ENCODE measurements around the gene RFX5. TPM values are rescaled to one million over a fixed set of nuclear protein-coding genes. Genes with fewer than 3 reads are reported as not detected.

RFX5 gene
- total RNA-seq, 1 donor from 2014 or later: 68.9 TPM

DNA sequence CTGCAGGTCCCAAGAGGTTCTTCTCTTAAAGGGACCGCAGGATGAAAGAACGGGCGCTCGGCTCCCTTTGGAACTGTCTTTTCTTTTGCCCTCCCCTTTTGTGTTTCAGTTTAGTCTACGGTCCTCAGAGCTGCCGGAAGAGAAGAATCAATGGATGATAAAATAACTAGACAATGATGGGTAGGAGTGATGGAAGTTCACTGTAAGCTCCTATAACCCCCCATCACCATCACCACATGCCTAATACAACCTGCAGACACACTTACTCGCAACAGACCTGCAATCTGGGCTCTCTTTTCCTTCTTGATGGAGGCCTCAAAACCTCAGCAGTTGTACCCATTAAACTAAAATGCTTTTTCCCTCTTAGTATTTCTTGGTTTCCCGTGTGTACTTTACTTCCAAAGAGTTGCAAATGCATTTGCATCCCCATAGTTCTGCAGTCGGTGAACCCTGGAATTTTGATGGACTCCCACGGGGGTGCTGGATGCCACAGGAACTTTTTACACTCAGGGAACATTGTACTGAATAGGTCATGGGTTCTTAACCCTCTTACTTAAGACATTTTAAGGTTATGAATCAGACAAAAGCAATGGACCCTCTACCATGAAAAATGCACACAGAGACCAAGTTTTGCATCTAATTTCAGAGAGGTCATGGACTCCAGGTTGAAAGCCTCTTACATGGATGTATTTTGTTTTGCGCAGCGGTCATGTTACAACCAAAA lies 633 bp upstream of the RFX5 start:
- Mint-ChIP-seq H3K4me1 (ENCODE audit: low read depth) (peaks cover 29% of the 10 kb centered on the region), H3K27ac (peak overlapping the region; percentile 99), H3K4me3 (ENCODE audit: low read depth) (peak overlapping the region; percentile 94), H3K9me3 (peaks cover 9% of the 10 kb centered on the region), H3K27me3 (ENCODE audit: low read depth) (no peaks in the 10 kb centered on the region), H3K36me3 (ENCODE audit: low read depth) (peaks cover 44% of the 10 kb centered on the region)
- DNase-seq (ENCODE audit: low spot score): no peak
- intact Hi-C loops (cut with micrococcal nuclease): loop anchor here (1.0 to 5.0 kb wide), 5 partner anchors 20 to 150 kb away; partner anchors contain the start of genes PI4KB, PIP5K1A, PSMB4 and ZNF687

DNA sequence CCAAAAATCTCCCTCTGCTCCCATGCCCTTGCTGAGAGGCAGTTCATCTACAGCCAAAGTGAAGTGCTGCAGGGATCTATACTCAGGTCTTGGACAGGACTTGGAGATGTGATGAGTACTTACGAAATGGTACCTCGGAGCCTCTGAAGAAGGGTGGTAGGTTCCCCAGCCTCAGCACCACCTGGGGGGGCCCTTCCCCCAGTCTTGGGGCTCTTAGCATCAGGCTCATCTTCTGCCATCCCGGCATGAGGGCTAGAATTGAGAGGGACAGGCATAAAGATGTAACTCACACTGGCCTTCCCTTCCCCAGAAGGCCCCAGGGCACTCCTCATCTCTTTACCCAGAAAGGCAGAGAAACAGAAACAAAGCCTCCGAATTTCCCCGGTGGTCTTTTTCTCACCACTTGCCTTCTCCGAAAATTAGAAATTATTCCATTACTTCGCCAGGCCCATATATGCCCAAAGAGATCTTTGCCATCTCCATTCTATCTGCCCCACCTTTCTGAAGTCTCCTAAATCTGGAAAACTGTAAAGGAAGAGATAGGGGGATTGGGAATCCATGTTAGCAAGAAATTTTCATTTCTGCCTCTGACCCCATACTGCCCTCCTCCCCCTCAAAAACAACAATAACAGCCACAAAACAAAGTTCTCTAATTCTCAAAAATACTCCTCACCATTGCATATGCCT lies 827 bp downstream of the RFX5 start:
- Mint-ChIP-seq H3K4me3 (ENCODE audit: low read depth) (peak overlapping the region; percentile 94), H3K27ac (peak overlapping the region; percentile 99), H3K27me3 (ENCODE audit: low read depth) (no peaks in the 10 kb centered on the region), H3K4me1 (ENCODE audit: low read depth) (peaks cover 29% of the 10 kb centered on the region), H3K36me3 (ENCODE audit: low read depth) (peaks cover 41% of the 10 kb centered on the region), H3K9me3 (no peaks in the 10 kb centered on the region)
- DNase-seq (ENCODE audit: low spot score): no peak
- intact Hi-C loops (cut with micrococcal nuclease): loop anchor here (2.0 to 5.0 kb wide), 2 partner anchors 35 to 149 kb away; partner anchors contain the start of gene PIP5K1A

DNA sequence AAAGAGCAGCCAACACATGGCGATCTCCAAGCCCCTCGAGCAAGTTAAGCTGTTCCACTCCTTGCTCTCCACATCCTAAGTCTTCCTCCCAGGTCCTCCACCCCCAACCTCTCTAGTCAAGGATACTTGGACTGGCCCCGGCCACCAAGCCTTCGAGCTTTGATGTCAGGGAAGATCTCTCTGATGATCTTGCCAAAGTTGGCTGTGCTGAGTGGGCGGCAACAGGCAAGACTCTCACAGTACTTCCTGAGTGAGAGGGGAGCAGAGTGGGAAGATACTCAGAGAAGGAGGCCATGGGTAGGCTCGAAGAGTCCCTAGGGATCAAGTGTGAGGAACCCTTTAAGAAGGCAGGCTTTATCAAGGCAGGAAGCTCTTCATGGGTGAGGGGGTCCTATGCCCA lies 2.8 kb downstream of the RFX5 start:
- no peak overlapping the region for H3K4me3 Mint-ChIP-seq (ENCODE audit: low read depth)
- intact Hi-C loops (cut with micrococcal nuclease): no loop called here
- no peaks in the 10 kb centered on the region for H3K27me3 Mint-ChIP-seq (ENCODE audit: low read depth)
- H3K4me1 Mint-ChIP-seq (ENCODE audit: low read depth): peaks cover 36% of the 10 kb centered on the region
- H3K9me3 Mint-ChIP-seq: no peaks in the 10 kb centered on the region
- DNase-seq (ENCODE audit: low spot score): no peak
- peaks cover 46% of the 10 kb centered on the region for H3K36me3 Mint-ChIP-seq (ENCODE audit: low read depth)
- H3K27ac Mint-ChIP-seq: peak overlapping the region; percentile 59

DNA sequence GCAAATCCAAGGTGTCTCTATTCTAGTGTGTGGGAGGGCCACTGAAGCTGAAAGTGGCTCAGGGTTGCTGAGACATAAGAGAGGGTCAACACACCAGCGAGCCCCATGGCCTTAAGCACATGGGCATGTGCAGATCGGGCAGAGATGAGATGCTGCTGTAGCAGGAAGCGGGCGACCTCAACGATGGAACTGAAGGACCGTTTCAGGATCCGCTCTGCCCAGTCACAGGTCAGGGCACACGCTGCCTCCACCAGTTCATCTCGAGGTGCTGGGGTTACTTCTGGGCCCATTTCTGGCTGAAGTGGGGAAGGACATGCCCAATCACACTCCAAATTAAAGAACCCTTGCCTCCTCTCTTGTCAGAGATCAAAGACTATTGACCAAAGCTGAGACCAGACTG lies 3.5 kb downstream of the RFX5 start:
- no peak for DNase-seq (ENCODE audit: low spot score)
- H3K27ac Mint-ChIP-seq: no peak overlapping the region
- no peaks in the 10 kb centered on the region for H3K9me3 Mint-ChIP-seq
- intact Hi-C loops (cut with micrococcal nuclease): no loop called here
- H3K27me3 Mint-ChIP-seq (ENCODE audit: low read depth): no peaks in the 10 kb centered on the region
- peaks cover 36% of the 10 kb centered on the region for H3K4me1 Mint-ChIP-seq (ENCODE audit: low read depth)
- H3K36me3 Mint-ChIP-seq (ENCODE audit: low read depth): peaks cover 46% of the 10 kb centered on the region
- H3K4me3 Mint-ChIP-seq (ENCODE audit: low read depth): no peak overlapping the region

DNA sequence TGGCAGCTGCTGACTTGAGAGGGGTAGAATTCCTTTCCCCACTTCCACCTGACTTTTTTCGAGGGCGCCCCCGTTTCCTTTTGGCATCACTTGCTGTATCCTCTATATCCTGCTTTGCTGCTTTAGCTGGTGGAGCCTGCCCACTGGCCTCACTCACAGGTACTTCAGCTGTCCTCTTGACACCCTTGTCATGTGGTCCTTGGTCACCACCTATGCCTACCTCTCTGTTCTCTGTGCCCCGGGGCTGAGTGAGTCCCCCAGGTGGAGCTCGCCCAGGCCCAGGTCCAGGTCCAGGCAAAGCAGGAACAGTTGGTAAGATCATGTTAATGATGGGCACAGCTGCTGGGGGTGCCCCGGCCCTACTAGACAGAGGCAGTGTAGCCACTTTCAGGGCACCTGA lies 4.5 kb downstream of the RFX5 start:
- Mint-ChIP-seq H3K27ac (no peak overlapping the region), H3K4me3 (ENCODE audit: low read depth) (no peak overlapping the region), H3K27me3 (ENCODE audit: low read depth) (no peaks in the 10 kb centered on the region), H3K36me3 (ENCODE audit: low read depth) (peaks cover 46% of the 10 kb centered on the region), H3K4me1 (ENCODE audit: low read depth) (peaks cover 30% of the 10 kb centered on the region), H3K9me3 (no peaks in the 10 kb centered on the region)
- no peak for DNase-seq (ENCODE audit: low spot score)
- intact Hi-C loops (cut with micrococcal nuclease): no loop called here

DNA sequence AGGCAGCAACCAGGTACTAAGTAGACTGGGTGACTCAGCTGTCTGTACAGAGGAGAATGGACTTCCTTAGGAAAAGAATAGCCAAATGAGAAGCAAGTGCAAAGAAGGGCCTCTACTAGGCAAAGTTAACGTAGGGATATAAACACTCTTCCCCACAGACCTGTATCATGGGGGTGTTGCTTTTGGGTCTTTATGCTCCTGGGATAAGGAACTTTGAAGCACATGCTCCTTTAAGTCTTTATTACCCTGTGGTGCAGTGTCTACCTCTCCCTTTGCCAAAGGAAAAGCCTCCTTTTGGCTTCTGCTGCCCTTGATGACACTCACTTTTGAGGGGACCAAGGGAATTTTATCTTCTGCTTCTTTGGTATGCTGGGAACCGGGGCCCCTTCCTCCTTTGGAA lies 5.0 kb downstream of the RFX5 start:
- Mint-ChIP-seq H3K27me3 (ENCODE audit: low read depth) (no peaks in the 10 kb centered on the region), H3K4me3 (ENCODE audit: low read depth) (no peak overlapping the region), H3K9me3 (no peaks in the 10 kb centered on the region), H3K27ac (no peak overlapping the region), H3K4me1 (ENCODE audit: low read depth) (peaks cover 27% of the 10 kb centered on the region), H3K36me3 (ENCODE audit: low read depth) (peaks cover 45% of the 10 kb centered on the region)
- intact Hi-C loops (cut with micrococcal nuclease): no loop called here
- DNase-seq (ENCODE audit: low spot score): no peak

DNA sequence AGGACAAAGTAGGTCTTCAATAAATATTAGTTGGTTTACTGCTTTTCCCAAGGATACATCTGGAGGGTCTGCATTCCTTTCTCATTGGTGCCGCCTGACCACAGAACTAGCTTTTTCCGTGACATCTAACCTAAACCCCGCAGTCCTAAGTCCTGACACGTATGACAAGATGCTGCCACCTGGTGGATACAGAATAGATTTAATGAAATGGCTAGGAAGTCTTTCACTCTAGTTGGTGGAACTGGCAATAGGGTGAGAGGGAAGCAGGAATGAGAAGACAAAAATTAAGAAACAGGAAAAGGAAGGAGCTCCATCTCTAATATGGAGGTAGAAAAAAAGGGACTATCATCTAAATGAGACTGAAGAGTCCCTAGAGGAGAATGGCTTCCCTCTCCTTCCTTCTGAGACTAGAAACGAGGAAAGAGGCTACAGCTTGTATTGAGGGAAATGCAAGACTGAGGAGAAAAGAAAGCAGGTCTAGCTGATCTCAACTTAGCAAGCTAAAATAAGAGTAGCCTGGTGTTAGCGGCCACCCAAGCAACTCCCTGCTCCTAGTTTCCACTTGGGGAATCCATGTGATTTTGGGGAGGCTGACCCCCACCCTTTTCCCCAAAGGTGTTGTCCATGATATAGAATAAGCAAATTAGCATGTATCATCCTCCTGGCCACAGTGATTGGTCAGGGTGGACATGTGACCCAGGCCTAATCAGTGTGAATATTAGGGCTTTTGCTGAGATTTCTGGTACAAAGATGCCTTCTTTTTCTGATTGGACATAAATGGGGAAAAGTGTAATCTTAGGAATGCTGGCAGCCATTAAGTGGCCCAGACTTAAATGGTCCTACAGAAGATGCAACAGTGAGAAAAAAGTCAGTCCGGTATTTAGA lies 5.9 kb downstream of the RFX5 start:
- H3K4me3 Mint-ChIP-seq (ENCODE audit: low read depth): no peak overlapping the region
- peaks cover 22% of the 10 kb centered on the region for H3K4me1 Mint-ChIP-seq (ENCODE audit: low read depth)
- intact Hi-C loops (cut with micrococcal nuclease): loop anchor here (1.0 kb wide), 1 partner anchor 40 kb away; no protein-coding TSS in a partner anchor
- peaks cover 37% of the 10 kb centered on the region for H3K36me3 Mint-ChIP-seq (ENCODE audit: low read depth)
- no peaks in the 10 kb centered on the region for H3K27me3 Mint-ChIP-seq (ENCODE audit: low read depth)
- peak overlapping the region; percentile 70 for H3K27ac Mint-ChIP-seq
- no peaks in the 10 kb centered on the region for H3K9me3 Mint-ChIP-seq
- DNase-seq (ENCODE audit: low spot score): peak; percentile 36

DNA sequence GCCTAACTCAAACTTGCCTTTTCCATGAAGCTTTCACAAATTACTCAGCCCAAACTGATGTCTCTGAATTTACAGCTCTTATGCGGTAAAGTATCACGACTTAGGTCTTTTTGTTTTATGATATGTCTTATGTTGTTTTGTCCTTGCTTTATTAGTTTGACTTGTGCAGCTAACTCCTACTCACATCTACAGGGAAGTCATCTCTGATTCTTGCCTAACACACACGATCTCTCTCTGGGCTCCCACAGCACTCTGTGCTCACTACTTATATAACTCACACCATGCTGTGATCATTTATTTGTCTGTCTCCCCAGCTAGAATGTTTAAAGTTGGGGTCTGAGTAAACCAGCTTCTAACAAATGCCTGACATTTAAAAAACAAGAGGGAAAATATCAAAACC lies 10.5 kb downstream of the RFX5 start:
- Mint-ChIP-seq H3K9me3 (no peaks in the 10 kb centered on the region), H3K27ac (no peak overlapping the region), H3K36me3 (ENCODE audit: low read depth) (peaks cover 5% of the 10 kb centered on the region), H3K27me3 (ENCODE audit: low read depth) (no peaks in the 10 kb centered on the region), H3K4me1 (ENCODE audit: low read depth) (peaks cover 7% of the 10 kb centered on the region), H3K4me3 (ENCODE audit: low read depth) (no peak overlapping the region)
- no peak for DNase-seq (ENCODE audit: low spot score)
- intact Hi-C loops (cut with micrococcal nuclease): no loop called here

DNA sequence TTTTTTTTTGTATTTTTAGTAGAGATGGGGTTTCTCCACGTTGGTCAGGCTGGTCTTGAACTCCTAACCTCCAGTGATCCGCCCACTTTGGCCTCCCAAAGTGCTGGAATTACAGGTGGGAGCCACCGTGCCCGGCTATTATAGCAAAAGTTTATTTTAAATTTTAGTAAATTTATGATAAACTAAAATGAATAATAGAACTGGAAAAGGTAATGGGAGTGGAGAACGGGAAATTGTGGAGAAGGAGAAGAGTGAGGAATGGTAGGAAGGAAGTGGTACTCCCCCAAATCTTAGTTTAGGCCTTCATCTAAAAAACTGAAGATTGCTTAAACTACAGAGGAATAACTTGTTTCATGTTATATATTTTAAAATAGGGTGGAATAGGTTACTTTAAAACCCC lies 12.2 kb downstream of the RFX5 start:
- Mint-ChIP-seq H3K36me3 (ENCODE audit: low read depth) (no peaks in the 10 kb centered on the region), H3K4me1 (ENCODE audit: low read depth) (peaks cover under 1% of the 10 kb centered on the region), H3K4me3 (ENCODE audit: low read depth) (no peak overlapping the region), H3K27ac (no peak overlapping the region), H3K9me3 (no peaks in the 10 kb centered on the region), H3K27me3 (ENCODE audit: low read depth) (no peaks in the 10 kb centered on the region)
- intact Hi-C loops (cut with micrococcal nuclease): no loop called here
- DNase-seq (ENCODE audit: low spot score): no peak

DNA sequence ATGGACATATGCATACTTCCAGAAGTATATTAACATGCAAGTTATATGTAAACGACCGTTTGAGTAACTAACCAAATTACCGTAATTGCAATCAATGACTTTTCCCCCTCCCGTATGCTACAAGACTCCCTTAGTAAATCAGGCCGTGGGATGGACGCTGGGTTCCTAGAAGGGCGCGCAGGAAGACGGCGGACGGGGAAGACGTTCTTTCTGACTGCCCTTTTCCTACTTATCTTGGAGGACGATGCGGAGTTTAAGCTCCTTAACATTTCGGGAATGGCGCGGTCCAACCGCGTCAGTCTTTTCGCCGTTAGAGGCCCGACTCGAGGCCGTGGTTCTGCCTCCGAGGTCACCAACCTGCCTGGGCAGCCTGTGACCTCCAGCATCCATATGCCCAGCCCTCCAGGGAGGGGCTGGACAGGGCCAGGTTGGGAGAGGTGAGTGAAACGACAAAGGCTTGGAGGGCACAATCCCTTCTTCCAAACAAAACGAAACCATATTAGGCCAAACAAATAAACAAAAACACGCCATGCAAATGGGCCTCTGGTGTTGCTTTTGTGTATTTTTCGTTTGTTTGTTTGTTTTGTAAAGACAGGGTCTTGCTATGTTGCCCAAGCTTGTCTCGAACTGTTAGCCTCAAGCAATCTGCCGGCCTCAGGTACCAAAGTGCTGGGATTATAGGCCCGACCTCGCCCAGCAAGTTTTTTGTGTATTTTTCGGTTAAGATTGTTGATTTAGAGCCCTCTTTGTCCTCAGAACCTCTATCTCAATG lies 19.0 kb downstream of the RFX5 start:
- Mint-ChIP-seq H3K4me3 (ENCODE audit: low read depth) (peak overlapping the region; percentile 93), H3K27me3 (ENCODE audit: low read depth) (no peaks in the 10 kb centered on the region), H3K4me1 (ENCODE audit: low read depth) (peaks cover 30% of the 10 kb centered on the region), H3K27ac (peak overlapping the region; percentile 98), H3K9me3 (no peaks in the 10 kb centered on the region), H3K36me3 (ENCODE audit: low read depth) (peaks cover 27% of the 10 kb centered on the region)
- no peak for DNase-seq (ENCODE audit: low spot score)
- intact Hi-C loops (cut with micrococcal nuclease): loop anchor here (1.0 kb wide), 3 partner anchors 16 to 47 kb away; partner anchors contain the start of gene RFX5

DNA sequence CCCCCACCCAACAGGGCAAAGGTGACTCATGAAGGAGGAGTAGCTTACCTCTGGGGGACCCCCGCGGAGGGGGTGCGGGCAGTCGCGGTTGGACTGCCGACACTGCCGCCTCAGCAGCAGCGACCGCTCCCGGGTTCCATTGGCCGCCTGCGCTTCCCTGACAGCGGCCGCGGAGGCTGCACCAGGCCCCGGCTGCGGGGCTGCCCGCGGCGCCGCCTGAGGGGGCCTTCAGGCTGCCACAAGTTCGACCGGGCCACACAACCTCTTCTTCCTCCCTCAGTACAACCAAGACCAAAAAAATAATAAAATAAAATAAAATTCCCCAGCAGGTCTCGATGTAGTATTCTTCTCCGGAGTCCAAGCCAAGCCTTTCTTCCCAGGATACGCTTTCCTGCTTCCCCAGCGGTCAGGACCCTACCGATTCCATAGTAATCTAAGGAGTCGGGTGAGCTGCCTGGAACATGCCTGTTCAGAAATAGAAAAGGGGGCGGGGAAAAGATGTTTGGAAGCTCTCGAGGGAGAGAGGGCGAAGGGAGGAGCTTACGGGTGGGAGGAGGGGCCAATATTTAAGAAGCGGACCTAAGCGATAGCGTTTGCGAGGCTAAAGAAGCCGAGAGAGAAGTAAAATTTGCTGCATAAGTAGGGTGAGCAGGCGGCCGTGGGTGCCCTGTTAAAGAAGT lies 19.7 kb downstream of the RFX5 start, which contains the start of gene PI4KB:
Gene PI4KB (minus strand): TSS at position 194 of the 680 bp plus-strand sequence. CDS start 10,935 bp downstream, outside the sequence.
- intact Hi-C loops (cut with micrococcal nuclease): loop anchor here (1.0 kb wide), 3 partner anchors 15 to 46 kb away; partner anchors contain the start of gene RFX5
- Mint-ChIP-seq H3K36me3 (ENCODE audit: low read depth) (peaks cover 32% of the 10 kb centered on the region), H3K27ac (peak within 1 kb of the TSS; percentile 98), H3K9me3 (no peaks in the 10 kb centered on the region), H3K4me3 (ENCODE audit: low read depth) (peak within 1 kb of the TSS; percentile 93), H3K4me1 (ENCODE audit: low read depth) (peaks cover 33% of the 10 kb centered on the region), H3K27me3 (ENCODE audit: low read depth) (no peaks in the 10 kb centered on the region)
- DNase-seq (ENCODE audit: low spot score): peak; percentile 88
